Measurements from ENCODE around the gene SLC12A8.

DNA sequence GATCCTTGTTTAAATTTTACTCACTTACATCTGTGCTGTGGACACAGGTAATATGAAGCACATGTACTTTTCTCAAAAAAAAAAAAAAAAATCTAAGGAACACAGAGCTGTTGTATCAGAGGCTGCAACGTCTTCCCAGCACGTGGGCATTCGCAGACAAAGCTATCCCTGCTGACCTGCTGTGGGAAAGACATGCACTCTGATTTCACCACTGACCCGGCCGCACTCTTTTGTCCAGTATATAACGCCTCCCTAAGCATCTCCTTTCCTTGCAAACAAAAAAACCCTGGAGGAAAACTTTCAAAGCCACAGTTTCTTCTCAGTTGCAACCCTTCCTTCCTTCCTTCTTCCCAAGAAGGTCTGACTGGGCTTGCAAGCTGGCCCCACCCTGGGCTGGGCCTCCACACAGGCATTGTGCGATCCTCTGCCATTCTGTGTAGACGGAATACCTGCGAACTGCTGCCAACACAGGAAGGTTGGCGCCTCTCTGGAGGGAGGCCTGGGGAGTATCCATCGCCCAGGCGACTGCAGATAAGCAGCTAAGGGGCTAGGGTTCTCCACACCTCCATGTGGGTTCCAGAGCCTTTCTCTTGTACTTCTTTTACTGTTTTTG is 50.8 kb downstream of the SLC12A8 start:
- TF ChIP-seq EP300 (IDR thresholded peaks at IDR 0.05) (no peak), POLR2AphosphoS5 (IDR thresholded peaks at IDR 0.05) (peak in 2 of 3 donors; percentile 48 to 61), POLR2A (IDR thresholded peaks at IDR 0.05) (no peak)
- TF ChIP-seq, protein P1, sequence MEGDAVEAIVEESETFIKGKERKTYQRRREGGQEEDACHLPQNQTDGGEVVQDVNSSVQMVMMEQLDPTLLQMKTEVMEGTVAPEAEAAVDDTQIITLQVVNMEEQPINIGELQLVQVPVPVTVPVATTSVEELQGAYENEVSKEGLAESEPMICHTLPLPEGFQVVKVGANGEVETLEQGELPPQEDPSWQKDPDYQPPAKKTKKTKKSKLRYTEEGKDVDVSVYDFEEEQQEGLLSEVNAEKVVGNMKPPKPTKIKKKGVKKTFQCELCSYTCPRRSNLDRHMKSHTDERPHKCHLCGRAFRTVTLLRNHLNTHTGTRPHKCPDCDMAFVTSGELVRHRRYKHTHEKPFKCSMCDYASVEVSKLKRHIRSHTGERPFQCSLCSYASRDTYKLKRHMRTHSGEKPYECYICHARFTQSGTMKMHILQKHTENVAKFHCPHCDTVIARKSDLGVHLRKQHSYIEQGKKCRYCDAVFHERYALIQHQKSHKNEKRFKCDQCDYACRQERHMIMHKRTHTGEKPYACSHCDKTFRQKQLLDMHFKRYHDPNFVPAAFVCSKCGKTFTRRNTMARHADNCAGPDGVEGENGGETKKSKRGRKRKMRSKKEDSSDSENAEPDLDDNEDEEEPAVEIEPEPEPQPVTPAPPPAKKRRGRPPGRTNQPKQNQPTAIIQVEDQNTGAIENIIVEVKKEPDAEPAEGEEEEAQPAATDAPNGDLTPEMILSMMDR (IDR thresholded peaks at IDR 0.05) = no peak

Measured in stomach (tissue), 4 donors.